Amniotic stem cell (primary cell): ENCODE results near the gene SERINC2.

Source experiments
- DNase-seq: peaks from one replicate; lab custom pipeline; 2025; lab: John Stamatoyannopoulos, UW

The SERINC2 gene

DNA sequence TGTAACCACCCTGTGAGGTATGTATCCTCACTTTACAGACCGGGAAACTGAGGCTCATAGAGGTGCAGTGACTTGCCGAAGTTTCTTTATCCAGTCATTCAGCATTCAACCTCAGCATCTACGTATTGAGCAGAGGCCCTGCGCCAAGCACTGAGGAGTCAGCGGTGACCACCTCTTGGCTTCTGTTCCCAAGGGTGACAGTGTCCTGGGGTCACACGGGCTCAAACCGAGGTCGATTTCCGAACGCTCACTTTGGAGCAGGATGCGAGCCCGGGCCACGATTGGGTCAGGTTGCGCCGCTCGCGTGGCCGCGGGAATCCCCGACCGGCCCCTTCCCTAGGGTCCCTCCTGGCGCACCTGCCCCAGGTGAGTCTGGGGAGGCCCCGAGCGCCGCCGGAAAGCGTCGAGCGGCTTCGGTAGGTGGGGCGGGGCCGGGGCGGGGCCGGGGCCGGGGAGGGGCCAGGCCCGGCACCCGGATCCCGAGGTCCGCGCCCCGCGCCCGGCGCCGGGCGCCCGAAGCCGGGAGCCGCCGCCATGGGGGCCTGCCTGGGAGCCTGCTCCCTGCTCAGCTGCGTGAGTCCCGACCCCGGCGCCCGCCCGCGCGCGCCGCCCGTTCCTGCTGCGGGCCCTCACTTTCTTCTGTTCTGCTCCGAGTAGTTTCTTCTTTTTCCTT, at the start of gene SERINC2:
TSS of gene SERINC2 (plus strand) at position 482 of the 673 bp plus-strand sequence. CDS start at position 535, 53 bp downstream.
- no peak for DNase-seq

DNA sequence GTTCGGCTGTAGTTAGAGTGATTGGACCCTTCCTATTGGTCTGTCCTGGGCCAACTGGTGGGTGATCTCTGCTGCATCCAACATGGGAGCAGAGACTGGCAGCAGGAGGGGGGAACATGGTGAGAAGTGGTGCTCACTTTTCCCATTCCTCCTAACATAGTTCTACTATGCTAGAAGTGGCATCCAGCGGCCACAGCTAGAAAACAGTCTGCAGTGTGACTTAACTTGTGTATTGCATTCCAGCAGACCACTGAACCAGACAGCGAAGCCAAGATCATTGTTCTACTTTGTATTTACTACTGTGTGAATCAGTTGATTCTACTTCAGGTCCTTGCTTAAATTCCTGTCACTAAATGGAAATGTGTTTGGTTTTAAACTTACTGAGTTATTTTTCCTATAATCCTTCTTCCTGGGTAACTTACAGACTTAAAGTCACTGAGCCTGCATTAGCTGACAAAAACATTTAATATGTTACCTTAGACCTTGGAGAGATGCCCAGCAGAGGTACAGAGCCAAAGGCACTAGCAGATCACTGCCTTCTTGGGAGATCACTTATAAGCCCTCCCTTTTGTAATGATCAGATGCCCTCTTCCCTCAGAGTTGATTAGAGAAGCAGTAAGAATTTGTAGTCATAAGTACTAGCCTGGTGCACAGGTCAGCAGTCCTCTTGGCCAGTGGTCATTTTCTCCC, 48.3 kb upstream of the SERINC2 start:
- no peak for DNase-seq

DNA sequence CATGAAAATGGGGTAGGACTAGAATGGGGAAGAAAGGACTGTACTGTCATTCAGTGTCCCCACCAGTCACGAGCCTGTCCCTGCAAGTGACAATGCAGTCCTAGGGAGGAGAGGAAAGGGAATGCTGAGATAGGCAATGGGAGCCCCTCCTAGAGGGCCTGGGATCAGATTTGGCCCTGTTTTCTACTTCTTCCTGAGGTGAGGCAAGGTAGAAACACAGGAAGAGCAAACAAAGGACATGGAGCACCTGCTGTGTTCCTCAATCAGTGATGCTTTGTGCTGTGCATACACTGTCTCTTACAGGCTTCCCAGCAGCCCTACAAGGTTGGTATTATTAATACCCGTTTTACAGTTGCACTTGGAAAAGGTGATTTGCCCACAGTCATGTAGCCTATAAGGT, 46.2 kb upstream of the SERINC2 start:
- no peak for DNase-seq

DNA sequence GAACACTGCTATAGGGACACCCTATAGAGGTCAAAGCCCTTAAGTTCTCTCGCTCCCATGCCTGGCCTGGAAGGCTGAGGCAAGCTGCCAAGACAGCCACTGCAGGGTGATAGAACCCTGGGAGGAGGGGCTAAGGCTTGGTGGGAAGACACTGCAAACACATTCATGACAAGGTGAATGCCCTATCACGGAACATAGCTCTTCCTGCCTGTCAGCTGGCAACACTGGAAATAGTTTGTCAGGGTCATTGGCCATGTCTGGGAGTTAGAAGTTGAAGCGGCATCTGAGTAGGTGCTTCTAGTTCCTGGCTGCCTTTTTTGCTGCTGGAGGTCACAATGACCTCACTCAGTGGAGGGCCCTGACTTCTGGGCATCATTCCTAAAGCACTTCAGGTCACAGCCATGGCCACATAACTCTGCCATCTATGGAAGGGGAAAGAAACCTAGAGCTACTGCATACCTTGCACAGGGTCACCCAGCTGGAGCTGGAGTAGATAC, 44.4 kb upstream of the SERINC2 start:
- DNase-seq = no peak

DNA sequence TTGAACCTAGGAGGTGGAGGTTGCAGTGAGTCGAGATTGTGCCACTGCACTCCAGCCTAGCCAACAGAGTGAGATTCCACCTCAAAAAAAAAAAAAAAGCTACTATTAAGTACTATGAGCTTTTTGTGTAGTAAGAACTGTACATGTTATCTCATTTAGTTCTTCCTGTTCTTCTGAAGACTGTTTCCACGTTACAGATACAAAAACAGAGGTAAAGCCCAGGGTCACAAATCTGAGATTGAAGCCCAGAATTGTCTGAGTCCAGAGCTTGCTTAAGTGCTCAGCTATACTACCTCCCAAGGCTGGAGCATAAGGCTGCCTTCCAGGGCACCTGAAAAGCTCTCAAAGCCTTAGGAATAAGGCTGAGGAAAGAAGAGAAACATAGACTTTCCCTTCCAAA, 43.0 kb upstream of the SERINC2 start:
- no peak for DNase-seq

DNA sequence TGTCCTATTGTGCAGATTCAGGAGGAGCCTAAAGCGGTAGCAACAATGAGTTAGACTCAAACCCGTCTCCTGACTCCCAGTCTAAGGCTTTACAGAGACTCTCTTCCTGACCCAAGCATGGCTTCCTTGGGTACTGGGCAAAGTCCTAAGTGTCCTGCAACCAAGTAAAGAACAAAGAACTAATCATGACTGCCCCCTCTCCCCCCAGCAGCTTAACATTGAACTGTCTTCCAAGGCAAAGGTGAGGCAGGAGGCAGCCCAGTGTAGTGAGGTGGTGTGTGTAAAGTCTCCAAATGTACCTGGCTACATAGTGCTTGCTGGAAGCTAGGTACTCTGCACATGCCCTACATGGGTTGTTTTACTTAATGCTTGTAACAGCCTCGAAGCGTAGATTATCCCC, 42.4 kb upstream of the SERINC2 start:
- no peak for DNase-seq

DNA sequence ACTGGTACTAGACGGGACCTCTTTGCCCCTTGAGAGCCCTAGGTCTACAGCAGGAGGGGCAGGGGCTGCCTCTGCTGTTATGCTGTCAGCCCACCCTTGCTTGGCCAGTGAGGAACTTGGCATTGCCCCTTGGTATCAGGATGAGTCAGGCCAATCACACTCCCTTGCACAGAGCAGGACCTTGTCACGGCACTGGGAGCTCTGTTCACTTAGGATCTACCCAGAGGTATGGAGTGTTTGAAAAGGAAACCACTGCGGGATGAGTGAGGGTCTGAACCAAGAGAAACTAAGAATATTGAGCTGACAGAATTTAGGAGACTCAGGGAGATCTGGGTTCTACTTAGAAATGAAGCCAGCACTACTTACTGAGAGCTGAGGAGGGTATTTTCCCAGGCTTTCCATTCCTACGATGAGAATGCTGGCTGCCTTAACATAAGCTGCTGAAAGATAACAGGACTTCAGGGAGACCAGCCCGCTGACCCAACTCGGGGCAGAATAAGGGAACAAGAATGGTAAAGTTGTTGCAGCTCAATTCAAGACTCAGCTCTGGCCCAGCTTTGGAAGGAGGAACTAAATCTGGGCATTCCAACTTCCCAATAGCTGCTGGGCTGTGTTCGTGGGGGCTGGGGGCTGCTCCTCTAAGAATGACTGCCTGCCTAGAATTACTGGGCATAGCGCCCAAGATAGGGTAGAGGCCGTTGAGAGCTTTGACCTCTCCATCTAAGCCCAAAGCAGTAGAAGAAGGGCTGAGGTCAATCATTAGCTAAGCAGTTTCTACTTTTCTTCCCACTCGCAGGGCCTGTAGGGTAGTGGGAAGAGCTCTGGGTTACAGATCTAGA, 41.7 kb upstream of the SERINC2 start:
- no peak for DNase-seq

DNA sequence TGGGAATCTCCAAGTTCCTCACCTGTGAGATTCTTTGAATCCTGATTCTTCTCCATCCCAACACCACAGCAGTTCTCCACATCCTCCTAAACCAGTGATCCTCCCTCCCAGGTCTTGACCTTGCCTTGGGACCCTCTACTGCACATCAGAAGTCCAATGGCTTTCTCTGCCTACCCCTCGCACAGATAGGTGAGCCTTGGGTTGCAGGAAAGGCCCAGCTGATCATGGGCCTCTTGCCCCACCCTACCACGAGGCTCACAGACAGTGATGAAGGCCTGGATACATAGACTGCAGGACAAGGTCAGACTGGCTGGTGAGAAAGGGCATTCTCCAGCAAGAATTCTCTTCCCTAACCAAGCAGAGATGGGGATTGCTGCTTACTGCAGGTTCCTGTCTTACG, 41.0 kb upstream of the SERINC2 start:
- DNase-seq = no peak

DNA sequence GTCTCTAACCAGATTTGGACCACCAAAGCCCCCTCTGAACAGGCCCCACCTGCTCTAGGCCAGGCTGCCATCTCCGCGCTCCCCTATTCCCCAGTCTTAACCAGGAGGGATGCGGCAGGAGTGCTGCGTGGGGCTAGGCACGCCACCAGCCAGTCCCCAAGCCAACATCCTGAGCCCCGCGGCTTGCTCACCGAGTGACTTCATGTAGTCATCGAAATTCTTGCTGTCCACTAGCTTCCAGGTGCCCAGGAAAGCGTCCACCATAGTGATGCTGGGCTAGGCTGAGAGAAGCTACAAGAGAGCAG, 40.3 kb upstream of the SERINC2 start:
- DNase-seq = no peak

DNA sequence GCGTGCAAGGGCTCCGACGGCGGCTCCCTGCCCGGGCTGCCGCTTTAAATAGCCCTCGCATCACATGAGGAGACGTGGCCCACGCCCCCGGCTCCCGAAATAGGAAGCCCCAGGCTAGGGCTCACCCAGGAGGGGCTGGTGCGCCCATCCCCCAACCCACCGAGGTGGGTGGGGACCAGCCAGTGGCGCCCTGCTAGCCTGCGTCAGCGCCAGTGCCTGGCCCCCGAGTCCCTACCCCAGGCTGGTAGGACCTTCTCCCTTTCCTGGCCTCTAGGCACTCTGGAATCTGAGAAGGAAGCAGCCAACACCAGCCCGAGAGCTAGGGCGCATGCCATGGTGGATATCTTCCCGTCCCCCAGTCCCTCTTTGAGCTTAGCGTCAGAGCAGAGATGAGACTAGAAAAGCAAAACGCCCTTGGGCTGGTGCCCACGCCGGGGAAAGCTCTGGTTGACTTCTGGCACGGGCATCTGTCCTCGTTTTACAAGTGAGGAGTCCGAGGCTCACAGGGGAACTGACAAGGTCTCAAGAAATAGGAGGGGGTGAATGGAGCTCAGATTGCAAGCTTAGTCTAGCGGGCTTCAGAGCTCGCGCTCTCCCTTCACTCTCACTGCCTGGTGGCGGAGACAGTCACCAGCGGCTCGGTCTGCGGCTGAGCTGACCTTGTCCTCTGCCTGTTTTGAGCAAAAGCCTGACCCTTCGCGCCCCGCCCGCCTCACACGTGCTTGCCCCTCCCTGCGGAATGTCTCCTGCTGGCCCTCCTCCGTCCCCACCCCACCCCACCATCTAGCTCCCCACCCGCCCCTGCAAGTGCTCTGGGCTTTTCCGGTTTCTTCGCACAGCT, 39.7 kb upstream of the SERINC2 start, which contains the start of gene FABP3:
TSS of gene FABP3 (minus strand) at position 21 of the 841 bp plus-strand sequence. CDS start 62 bp downstream, outside the sequence.
- no peak for DNase-seq

DNA sequence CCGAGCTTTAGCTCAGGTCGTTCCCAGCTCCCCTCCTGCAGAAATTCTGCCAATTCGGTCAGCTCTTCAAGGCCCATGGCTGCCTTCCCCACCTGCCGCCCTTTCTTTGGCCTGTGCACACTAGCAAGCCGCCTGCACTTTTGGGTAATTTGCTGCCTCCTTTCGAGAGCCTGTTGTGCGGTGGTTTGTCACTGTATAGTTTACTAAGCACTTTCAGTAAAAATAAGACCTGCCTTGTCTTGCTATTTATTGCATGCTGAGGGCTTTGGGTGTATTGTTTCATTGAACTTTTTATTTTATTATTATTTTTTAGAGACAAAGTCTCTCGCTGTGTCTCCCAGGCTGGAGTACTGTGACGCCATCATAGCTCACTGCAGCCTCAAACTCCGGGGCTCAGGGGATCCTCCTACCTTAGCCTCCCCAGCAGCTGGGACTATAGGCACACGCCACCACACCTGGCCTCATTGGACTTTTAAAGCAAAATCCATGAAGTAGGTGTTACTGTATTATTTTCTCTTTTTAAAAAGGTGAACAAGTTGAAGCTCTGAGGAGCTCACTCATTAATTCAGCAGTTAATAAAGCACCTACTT, 39.0 kb upstream of the SERINC2 start:
- DNase-seq = no peak

DNA sequence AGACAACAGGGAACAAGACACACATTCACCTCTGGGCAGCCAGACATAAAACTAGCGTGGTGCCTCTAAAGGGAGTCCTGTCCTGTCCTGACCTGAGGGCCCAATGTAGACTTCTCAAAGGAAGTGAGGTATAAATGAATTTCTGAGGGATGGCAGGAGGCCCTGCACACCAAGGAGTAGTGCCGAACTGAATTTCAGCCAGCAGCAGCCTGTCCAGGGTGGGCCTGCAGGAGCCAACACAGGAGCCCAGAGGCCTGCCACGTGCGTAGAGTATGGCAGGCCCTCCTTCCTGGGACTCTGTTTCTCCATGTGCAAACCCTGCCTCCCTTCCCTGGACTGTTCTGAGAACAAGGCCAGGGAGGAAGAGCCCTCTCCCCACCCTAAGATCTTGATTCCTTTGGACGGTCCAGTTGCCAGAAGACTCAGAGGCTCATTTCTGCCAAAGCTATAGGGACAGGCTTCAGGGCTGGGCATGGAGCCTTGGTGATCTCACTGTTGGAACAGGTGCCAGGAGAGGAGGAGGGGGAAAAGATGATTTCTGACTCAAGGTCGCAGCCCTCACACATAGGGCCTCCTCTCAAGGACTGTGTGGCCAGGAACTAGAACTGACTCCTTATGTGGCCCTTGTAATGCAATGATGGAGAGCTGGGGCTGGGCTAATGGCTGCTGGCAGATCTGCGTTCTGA, 38.4 kb upstream of the SERINC2 start:
- DNase-seq = no peak

DNA sequence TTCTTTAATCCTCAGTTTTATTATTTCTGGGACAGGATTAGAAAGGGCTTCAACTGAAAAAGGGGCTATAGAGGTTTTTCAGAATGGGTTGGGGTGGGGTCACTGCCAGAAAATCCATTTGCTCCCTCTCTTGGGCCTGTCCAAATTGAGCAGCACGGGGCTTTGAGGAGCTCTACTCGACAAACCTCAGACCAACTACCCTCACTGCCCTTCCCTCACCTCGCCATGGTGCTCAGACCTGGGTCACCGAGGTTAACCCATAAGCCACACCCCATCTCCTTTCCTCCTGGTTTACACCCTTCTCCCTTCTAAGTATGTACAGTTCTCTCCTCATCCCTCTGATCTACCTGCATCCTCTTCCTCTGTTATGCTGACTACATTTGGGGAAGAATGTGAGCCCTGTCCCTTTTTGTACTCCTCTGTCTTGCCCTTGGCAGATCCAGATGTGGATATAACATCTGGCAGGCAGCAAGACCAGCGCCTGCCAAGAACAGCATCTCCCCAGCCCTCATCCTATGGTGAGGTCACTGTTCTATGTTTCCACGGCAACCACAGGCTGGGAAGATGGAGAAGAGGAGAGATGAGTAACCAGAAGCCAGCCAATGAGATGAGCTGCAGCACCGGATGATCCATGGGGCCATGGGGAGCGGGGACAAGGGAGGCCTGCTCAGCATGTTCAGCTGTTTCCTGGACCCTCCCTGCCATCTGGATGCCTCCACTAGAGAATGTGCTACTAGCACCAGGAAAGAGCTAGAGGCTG, 36.5 kb upstream of the SERINC2 start:
- DNase-seq = peak; percentile 66

DNA sequence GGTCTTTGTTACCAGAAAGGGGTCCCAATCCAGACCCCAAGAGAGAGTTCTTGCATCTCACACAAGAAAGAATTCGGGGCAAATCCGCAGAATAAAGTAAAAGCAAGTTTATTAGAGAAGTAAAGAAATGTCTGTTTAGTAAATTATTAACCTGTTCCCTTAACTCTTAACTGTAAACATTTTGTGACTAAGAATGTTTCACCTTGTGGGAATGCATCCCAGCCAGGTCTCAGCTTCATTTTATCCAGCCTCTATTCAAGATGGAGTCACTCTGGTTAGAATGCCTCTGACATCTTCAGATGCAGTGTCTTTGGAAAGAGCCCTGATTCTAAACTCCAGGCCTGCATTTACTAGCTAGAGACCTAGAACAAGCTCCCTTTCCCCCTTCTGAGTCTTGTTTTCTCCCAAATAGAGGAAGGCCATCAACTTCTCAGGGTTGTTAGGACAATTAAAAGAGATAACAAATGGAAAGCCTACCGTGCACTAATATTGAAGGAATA, 35.6 kb upstream of the SERINC2 start:
- DNase-seq = no peak

DNA sequence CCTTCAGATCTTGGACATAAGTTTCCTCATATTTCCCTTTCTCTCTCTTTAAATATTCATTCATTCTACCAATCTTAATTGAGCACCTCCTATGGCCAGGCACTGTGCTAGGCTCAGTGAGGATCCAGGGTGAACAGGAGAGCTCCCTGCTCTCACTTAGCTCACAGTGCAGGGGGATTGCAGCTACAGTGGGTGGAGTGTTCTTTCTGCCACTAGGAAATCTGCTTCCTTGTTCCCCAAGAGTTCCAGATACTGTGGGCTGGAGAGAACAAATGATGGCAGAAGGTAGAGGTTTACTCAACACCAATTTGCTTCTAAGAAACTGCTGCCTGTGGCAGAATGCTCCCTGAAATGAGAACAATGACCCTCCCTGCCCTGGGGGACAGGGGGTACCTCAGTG, 35.0 kb upstream of the SERINC2 start:
- DNase-seq = no peak

DNA sequence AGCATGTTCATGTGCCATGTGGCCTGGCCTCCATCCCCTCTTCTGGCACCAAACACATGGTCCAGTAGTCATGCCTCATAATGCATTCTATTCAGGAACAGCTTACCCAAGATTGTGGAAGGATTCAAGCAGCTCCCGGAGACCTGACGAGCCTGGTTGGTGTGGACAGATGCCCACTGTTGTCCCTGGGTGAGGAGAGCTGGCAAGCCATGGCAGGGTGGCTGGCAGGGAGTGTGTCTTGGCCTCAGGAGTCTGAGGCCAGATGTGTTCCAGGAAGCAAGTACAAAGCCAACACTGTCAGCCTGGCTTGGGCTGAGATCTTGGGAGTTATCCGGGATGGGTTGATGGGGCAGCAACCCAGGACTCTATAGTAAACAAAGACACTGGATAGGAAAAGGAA, 32.8 kb upstream of the SERINC2 start:
- DNase-seq = no peak

DNA sequence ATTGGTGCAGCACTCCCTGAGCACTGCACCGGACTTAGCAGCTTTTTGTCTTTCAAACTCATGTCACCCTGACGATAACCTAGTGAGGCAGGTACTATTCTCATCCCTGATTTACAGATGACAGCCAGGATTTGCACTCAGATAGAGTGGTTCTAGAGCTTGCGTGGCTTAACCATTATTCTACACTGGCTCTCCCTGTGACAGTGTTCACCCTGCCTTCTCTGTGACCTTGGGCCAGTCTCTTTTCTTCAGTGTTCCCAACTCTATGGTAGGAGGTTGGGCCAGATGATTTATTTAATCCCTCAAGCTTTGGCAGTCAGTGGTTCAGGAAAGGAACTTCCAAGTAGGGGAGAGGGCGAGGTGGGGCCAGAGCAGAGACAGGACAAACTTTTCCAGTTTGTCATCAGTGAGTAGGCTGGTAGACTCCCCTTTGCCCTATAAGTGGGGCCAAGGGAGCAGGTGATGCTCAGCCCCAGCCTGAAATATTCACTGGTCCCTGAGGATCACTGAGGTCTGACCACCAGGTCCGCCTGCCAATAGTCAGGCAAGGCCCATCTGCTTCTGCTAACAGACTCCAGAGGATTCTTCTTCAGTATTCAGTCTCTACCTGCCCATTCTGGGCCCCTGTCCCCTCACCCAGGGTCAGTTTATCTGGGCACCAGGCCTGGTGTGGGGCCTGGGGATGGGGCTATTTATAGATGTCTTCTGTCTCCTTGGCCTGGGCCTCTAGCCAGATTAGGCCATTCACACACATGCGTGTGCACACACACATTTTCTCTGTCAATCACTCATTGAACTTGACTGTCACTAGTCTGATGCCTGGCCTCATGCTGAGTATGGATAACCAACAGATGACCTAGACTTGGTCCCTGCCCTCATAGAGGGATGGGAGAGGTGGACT, 31.4 kb upstream of the SERINC2 start:
- DNase-seq = no peak

DNA sequence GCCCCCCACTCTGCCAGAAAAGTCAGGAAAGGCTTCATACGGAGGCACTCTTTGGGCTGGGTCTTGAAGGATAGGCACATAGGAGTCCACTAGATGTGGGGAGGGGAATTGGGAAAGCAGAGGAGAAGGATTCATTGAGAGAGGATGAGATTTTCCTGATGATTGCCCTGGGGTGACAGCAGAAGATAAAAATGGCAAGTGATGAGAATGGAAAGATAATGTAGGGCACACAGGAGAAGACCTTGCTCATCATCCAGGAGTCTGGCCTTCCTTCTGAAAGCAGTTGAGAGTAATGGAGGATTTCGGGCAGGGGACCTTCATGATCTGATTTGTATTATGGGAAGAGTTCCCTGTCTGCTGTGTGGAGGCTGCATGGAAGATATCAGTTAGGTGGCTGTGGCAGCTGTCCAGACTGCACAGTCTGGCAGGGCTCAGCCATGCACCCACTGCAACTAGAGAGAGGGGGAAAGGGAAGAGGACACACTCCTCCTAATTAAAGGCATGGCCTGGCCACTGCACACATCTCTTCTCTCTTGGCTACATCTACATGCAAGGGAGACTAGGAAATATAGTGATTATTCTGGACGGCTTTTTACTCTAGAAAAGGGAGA, 30.5 kb upstream of the SERINC2 start:
- no peak for DNase-seq
